NCI-H345 treated with DMSO at 0.1 percent for 48 hours (cell line): Measurements from ENCODE around the gene CDY1B.
"Not testable (repeated sequence)": the region's sequence is repeated elsewhere in the genome, so short reads cannot be mapped to it uniquely, and the experiment has no call there.

Experiments used
- DNase-seq: peaks from one replicate; lab custom pipeline; 2025; ENCODE audit not compliant: unreplicated experiment; lab: John Stamatoyannopoulos, UW

The CDY1B gene

GRCh38 chrY:24047919-24048318 lies at the start of gene CDY1B:
CDY1B (minus strand) TSS chrY:24048019; CDS start chrY:24047688, 331 bp downstream.
- not testable (repeated sequence) for DNase-seq

GRCh38 chrY:24049525-24049924 lies 1.7 kb upstream of the CDY1B start:
- not testable (repeated sequence) for DNase-seq

- DNase-seq, result not testable (repeated sequence)
These were observed 4.6 kb downstream of the CDY1B start for GRCh38 chrY:24043209-24043608.

GRCh38 chrY:24039008-24039718 lies 8.7 kb downstream of the CDY1B start:
- DNase-seq, result not testable (repeated sequence)

- not testable (repeated sequence) for DNase-seq
These were observed 21.4 kb downstream of the CDY1B start for GRCh38 chrY:24026212-24027103.
